Right lobe of liver (tissue), 4 donors: ENCODE results near the gene TMIE.

Experiments
- POLR2A ChIP-seq: fragments of 450-650 bp; IDR thresholded peaks from one replicate; pipeline ENCODE4 v1.6.1; 2017; ENCODE audit warnings: antibody characterized with exemption, mild to moderate bottlenecking
- TF ChIP-seq, protein P1 (sequence below), 4 donors: fragments of 200-600 bp in 3 of 4; fragments of 450-650 bp in 1 of 4; IDR thresholded peaks; one replicate each; pipeline versions ENCODE4 v1.5.1 to v1.8.0; 2016 to 2022; ENCODE audit warnings: antibody characterized with exemption in 4 of 4, mild to moderate bottlenecking in 2 of 4
- donor health status: DM: no; HTN: no; CAD: no.
- donor health status: DM: no; HTN: no; CAD: no.
- donor health status: DM: no; HTN: yes; CAD: no.

DNA sequence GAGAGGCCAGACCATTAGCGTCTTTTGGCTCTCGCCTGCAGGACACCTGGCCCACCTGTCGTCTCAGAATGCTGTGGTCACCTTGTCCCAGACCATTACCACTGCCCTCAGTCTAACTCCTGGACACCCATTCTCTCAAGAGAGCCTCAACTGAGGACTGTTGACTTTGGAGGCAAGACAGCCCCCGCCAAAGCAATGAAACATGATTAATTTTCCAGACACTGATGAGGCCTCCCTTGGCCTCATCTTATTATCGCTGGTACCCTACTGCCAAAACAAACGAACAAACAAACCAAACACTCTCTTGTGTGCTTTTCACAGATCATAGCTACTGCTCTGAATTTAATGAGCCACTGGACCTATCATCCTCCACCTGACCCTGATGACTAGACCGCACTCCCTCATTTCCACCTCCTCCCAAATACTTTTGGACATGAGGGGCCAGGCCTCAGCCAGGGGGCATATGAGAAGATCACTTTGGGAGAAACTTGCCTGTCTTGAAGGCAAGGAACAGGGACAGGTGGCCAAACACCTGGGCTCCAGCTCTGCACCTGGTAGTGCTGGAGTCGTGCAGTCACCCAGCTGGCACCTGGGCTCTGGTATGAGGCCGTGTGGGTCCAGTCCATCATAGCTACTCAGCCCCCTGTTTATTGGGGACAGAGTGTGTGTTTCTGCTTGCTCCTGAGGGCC, 35.3 kb upstream of the TMIE start:
- no peak for TF ChIP-seq POLR2A
- TF ChIP-seq, protein P1, sequence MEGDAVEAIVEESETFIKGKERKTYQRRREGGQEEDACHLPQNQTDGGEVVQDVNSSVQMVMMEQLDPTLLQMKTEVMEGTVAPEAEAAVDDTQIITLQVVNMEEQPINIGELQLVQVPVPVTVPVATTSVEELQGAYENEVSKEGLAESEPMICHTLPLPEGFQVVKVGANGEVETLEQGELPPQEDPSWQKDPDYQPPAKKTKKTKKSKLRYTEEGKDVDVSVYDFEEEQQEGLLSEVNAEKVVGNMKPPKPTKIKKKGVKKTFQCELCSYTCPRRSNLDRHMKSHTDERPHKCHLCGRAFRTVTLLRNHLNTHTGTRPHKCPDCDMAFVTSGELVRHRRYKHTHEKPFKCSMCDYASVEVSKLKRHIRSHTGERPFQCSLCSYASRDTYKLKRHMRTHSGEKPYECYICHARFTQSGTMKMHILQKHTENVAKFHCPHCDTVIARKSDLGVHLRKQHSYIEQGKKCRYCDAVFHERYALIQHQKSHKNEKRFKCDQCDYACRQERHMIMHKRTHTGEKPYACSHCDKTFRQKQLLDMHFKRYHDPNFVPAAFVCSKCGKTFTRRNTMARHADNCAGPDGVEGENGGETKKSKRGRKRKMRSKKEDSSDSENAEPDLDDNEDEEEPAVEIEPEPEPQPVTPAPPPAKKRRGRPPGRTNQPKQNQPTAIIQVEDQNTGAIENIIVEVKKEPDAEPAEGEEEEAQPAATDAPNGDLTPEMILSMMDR (IDR thresholded peaks at IDR 0.05) = no peak
